Activated T-helper 17 cell treated with anti-CD3 and anti-CD28 coated beads, Interleukin-2, amount 50 U/mL, for 72 hours (primary cell): ENCODE measurements around the gene MVB12B. TPM values are rescaled to one million over a fixed set of nuclear protein-coding genes. Genes with fewer than 3 reads are reported as not detected.

Source experiments
- ATAC-seq: fragments of 150-1000 bp; cut with Tn5 transposase; replicated peaks from 2 replicates; pipeline ENCODE4 v1.10.0; 2021; ENCODE audit warnings: mild to moderate bottlenecking, moderate library complexity
- H3K27ac Mint-ChIP-seq: one replicate; pipeline ENCODE4 v1.8.0; 2022; ENCODE audit warnings: mixed read lengths
- H3K27me3 Mint-ChIP-seq: one replicate; pipeline ENCODE4 v1.8.0; 2022; ENCODE audit warnings: mixed read lengths
- H3K36me3 Mint-ChIP-seq: one replicate; pipeline ENCODE4 v1.8.0; 2022; ENCODE audit warnings: low read depth, mild to moderate bottlenecking, mixed read lengths
- H3K4me1 Mint-ChIP-seq: one replicate; pipeline ENCODE4 v1.8.0; 2022; ENCODE audit warnings: mixed read lengths
- H3K4me3 Mint-ChIP-seq: one replicate; pipeline ENCODE4 v1.8.0; 2022; ENCODE audit warnings: mild to moderate bottlenecking, mixed read lengths
- H3K9me3 Mint-ChIP-seq: one replicate; pipeline ENCODE4 v1.8.0; 2022; ENCODE audit warnings: mixed read lengths
- total RNA-seq, 2 donors: library from RNA; stranded (reverse); gene quantifications; one replicate each; pipeline ENCODE4 v1.2.3, GENCODE V29; 2022

The MVB12B gene
- total RNA-seq, 2 donors from 2014 or later = 3.9 TPM

DNA sequence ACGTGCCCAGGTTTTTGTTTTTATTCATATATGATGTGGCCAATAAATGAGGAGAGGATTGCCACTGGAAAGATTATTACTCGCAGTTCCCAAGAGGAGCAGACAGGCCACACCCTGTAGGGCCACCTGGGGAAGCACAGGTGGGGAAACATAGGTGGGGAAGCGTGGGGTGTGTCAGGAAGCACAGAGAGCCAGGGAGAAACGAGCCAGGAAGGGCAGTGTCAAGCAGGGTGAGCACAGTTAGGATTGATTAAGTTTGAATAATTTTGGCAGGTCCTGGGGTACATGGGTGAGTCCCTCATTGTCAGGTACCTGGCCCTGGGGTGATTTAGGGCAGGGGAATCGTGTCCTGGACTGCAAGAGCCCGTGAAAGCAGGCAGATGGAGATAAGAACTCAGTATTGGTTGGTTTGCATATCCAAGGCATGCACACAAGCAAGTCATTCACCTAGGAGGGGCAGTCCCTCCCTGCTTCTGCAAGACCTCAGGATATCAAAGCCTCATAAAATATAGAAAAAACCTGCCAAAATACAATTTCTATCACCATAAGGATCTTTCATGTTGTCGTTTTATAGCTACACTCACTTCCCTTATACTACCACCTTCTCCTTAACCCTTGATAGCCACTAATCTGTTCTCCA, 22.4 kb downstream of the MVB12B start:
- Mint-ChIP-seq H3K9me3 (no peaks in the 10 kb centered on the region), H3K27ac (no peak overlapping the region), H3K27me3 (no peaks in the 10 kb centered on the region), H3K36me3 (peaks cover 5% of the 10 kb centered on the region), H3K4me1 (peaks cover 8% of the 10 kb centered on the region), H3K4me3 (no peak overlapping the region)
- no peak for ATAC-seq

GRCh38 chr9:126354887-126355770, 28.5 kb downstream of the MVB12B start:
- H3K9me3 Mint-ChIP-seq = peaks cover 4% of the 10 kb centered on the region
- H3K36me3 Mint-ChIP-seq = no peaks in the 10 kb centered on the region

DNA sequence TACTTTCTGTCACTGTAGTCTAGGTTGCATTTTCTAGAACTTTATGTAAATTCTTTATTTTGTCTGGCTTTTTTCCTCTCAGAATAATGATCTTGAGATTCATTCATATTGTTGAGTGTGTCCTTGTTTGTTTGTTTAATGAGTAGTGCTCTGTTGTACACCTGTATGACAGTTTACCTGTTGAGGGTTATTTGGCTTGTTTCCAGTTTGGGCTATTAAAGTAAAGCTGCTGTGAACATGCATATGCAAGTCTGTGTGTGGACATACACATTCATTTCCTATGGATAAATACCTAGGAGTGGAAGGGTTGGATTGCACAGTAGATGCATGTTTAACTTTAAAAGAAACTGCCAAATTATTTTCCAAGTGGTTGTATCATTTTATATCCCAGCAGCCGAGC, 30.4 kb downstream of the MVB12B start:
- no peak overlapping the region for H3K27ac Mint-ChIP-seq
- no peak for ATAC-seq
- no peak overlapping the region for H3K4me3 Mint-ChIP-seq
- peaks cover 15% of the 10 kb centered on the region for H3K9me3 Mint-ChIP-seq
- no peaks in the 10 kb centered on the region for H3K27me3 Mint-ChIP-seq
- H3K36me3 Mint-ChIP-seq = no peaks in the 10 kb centered on the region
- H3K4me1 Mint-ChIP-seq = peaks cover 8% of the 10 kb centered on the region

More at GRCh38 chr9:126354887-126355770, 28.5 kb downstream of the MVB12B start:
- Mint-ChIP-seq H3K27me3 (no peaks in the 10 kb centered on the region), H3K27ac (no peak overlapping the region), H3K4me1 (peaks cover 8% of the 10 kb centered on the region), H3K4me3 (no peak overlapping the region)
- ATAC-seq = no peak

DNA sequence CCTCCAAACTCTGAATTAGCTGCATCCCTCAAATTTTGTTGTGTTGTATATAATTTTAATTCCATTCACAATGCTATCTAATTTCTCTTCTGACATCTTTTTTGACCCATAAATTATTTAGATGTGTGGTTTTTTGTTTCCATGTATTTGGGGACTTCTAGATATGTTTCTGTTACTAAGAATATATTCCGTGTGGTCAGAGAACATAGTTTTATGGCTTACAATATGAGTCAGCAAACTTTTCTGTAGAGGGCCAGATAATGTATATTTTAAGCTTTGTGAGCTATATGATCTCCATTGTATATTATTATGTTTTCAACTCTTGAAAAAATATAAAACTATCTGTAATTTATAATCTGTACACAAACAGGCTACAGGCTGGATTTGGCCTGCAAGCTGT, 33.4 kb downstream of the MVB12B start:
- Mint-ChIP-seq H3K27me3 (no peaks in the 10 kb centered on the region), H3K4me3 (no peak overlapping the region), H3K9me3 (peaks cover 20% of the 10 kb centered on the region), H3K27ac (no peak overlapping the region), H3K36me3 (no peaks in the 10 kb centered on the region), H3K4me1 (no peaks in the 10 kb centered on the region)
- no peak for ATAC-seq

GRCh38 chr9:126361810-126362238, 35.2 kb downstream of the MVB12B start:
- no peaks in the 10 kb centered on the region for H3K36me3 Mint-ChIP-seq
- peaks cover 20% of the 10 kb centered on the region for H3K9me3 Mint-ChIP-seq
- no peaks in the 10 kb centered on the region for H3K27me3 Mint-ChIP-seq
- H3K4me1 Mint-ChIP-seq = no peaks in the 10 kb centered on the region
- H3K4me3 Mint-ChIP-seq = no peak overlapping the region
- ATAC-seq = no peak
- H3K27ac Mint-ChIP-seq = no peak overlapping the region

- no peak overlapping the region for H3K4me3 Mint-ChIP-seq
- H3K27me3 Mint-ChIP-seq = no peaks in the 10 kb centered on the region
- H3K9me3 Mint-ChIP-seq = peaks cover 20% of the 10 kb centered on the region
- no peaks in the 10 kb centered on the region for H3K36me3 Mint-ChIP-seq
- H3K27ac Mint-ChIP-seq = no peak overlapping the region
- no peaks in the 10 kb centered on the region for H3K4me1 Mint-ChIP-seq
- ATAC-seq = no peak
Measured at GRCh38 chr9:126363250-126363649, 36.6 kb downstream of the MVB12B start.

- Mint-ChIP-seq H3K4me3 (no peak overlapping the region), H3K9me3 (peaks cover 20% of the 10 kb centered on the region), H3K4me1 (no peaks in the 10 kb centered on the region), H3K27ac (no peak overlapping the region), H3K27me3 (no peaks in the 10 kb centered on the region), H3K36me3 (no peaks in the 10 kb centered on the region)
- no peak for ATAC-seq
Measured at GRCh38 chr9:126363847-126364671, 37.4 kb downstream of the MVB12B start.

DNA sequence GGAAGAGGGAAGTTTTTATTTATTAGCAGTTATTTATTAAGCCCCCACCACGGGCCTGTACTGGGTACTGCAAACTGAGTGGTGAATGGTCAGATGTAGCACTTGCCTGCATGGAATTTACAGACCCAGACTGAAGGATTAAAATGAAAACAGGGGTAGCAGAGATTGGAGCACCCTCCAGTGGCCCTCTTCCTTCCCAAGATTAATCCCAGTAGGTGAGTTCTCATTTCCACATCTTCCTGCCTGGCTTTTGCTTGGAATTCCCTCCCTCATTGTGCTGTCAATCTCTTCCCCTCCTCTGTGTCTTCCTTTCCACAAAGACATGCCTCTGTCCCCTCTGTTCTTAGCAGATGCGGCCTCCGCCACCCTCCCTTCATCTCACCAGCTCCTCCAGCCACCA, 39.2 kb downstream of the MVB12B start:
- ATAC-seq = no peak
- no peaks in the 10 kb centered on the region for H3K27me3 Mint-ChIP-seq
- no peaks in the 10 kb centered on the region for H3K36me3 Mint-ChIP-seq
- no peak overlapping the region for H3K27ac Mint-ChIP-seq
- H3K4me1 Mint-ChIP-seq = no peaks in the 10 kb centered on the region
- peaks cover 13% of the 10 kb centered on the region for H3K9me3 Mint-ChIP-seq
- H3K4me3 Mint-ChIP-seq = no peak overlapping the region

GRCh38 chr9:126366366-126367011, 39.9 kb downstream of the MVB12B start:
- no peaks in the 10 kb centered on the region for H3K4me1 Mint-ChIP-seq
- H3K27ac Mint-ChIP-seq = no peak overlapping the region
- H3K4me3 Mint-ChIP-seq = no peak overlapping the region
- no peak for ATAC-seq
- H3K9me3 Mint-ChIP-seq = peaks cover 8% of the 10 kb centered on the region
- H3K36me3 Mint-ChIP-seq = no peaks in the 10 kb centered on the region
- no peaks in the 10 kb centered on the region for H3K27me3 Mint-ChIP-seq

DNA sequence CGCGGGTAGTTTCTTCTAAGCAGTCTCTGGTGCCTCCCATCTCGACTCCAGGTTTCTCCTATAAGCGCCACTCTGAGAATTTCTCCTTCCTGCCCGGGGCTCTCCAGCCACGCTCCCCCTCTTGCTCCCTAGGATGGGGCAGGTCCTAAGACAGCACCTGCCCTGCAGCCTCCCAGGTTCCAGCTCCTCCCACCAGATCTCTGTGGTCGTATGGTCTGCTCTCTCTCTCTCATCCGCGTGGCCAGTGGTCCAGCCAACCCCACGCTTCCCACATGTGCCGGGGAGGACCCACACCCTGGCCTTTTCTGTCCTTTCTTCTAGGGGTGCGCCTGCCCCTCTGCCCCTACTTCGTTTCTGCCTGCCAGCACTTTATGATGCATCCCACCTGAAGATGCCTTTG, 40.5 kb downstream of the MVB12B start:
- Mint-ChIP-seq H3K4me1 (no peaks in the 10 kb centered on the region), H3K4me3 (no peak overlapping the region), H3K36me3 (no peaks in the 10 kb centered on the region), H3K27ac (peak overlapping the region; percentile 5), H3K9me3 (peaks cover 5% of the 10 kb centered on the region), H3K27me3 (no peaks in the 10 kb centered on the region)
- no peak for ATAC-seq

DNA sequence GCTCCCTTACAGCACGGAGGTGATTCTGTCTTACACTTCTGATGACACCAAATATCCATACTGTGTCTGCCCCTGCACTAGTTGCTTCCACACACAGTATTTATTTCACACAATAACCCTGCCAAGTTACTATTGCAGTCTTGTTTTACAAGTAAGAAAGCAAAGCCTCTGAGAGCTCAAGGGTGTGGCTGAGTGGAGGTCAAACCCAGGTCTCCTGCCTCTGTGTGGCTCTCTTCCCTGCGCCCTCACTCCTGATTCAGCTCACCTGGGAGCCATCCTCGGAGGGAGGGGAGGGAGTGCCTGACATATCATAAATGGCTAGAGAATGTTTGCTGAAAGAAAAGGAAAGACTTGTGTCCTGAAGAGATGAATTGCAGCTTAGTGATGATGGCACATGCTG, 41.0 kb downstream of the MVB12B start:
- H3K4me3 Mint-ChIP-seq = no peak overlapping the region
- no peaks in the 10 kb centered on the region for H3K9me3 Mint-ChIP-seq
- H3K27me3 Mint-ChIP-seq = no peaks in the 10 kb centered on the region
- no peaks in the 10 kb centered on the region for H3K4me1 Mint-ChIP-seq
- no peak for ATAC-seq
- H3K36me3 Mint-ChIP-seq = no peaks in the 10 kb centered on the region
- H3K27ac Mint-ChIP-seq = peak overlapping the region; percentile 5

- ATAC-seq = no peak
- no peak overlapping the region for H3K27ac Mint-ChIP-seq
- H3K9me3 Mint-ChIP-seq = no peaks in the 10 kb centered on the region
- H3K36me3 Mint-ChIP-seq = no peaks in the 10 kb centered on the region
- no peaks in the 10 kb centered on the region for H3K27me3 Mint-ChIP-seq
- no peaks in the 10 kb centered on the region for H3K4me1 Mint-ChIP-seq
- no peak overlapping the region for H3K4me3 Mint-ChIP-seq
Measured at GRCh38 chr9:126368020-126368419, 41.4 kb downstream of the MVB12B start.

- no peak overlapping the region for H3K4me3 Mint-ChIP-seq
- H3K27ac Mint-ChIP-seq = no peak overlapping the region
- H3K9me3 Mint-ChIP-seq = no peaks in the 10 kb centered on the region
- H3K36me3 Mint-ChIP-seq = no peaks in the 10 kb centered on the region
- peaks cover 6% of the 10 kb centered on the region for H3K4me1 Mint-ChIP-seq
- no peaks in the 10 kb centered on the region for H3K27me3 Mint-ChIP-seq
- ATAC-seq = no peak
Measured at GRCh38 chr9:126371007-126371870, 44.6 kb downstream of the MVB12B start.
